ENCODE measurements around the gene USP17L20. TPM values are rescaled to one million over a fixed set of nuclear protein-coding genes. Genes with fewer than 3 reads are reported as not detected.
"Not testable (repeated sequence)": the region's sequence is repeated elsewhere in the genome, so short reads cannot be mapped to it uniquely, and the experiment has no call there.

Gene USP17L20
- total RNA-seq, 1 experiment from 2014 or later = not detected

DNA sequence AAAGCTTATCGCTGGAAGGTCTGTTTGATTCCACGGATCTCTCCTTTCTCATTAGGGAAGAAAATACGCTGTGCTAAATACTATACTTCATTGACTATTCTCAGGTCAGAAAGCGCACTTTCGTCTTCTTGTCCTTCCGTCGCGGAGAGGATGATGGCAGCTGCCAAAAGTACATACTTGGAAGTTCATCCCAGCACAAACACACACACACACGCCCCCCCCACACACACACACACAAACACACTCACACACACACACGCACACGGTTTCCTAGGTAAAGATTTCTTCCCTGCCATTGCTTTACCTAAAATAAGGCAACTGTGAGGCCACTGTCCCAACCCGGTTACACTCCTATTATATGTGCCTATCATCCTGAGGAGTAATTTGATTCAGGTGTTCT lies 19.5 kb upstream of the USP17L20 start:
- H2BK12ac ChIP-seq (ENCODE audit: insufficient read length, low read depth, low read length); H3K4me3 Mint-ChIP-seq; H3K27me3 ChIP-seq (ENCODE audit: insufficient read depth, low read length); H3K9me3 ChIP-seq (ENCODE audit: control insufficient read depth, low read depth, low read length); H3K27ac Mint-ChIP-seq; H4K91ac ChIP-seq (ENCODE audit: insufficient read length, low read depth, low read length); H3K27me3 Mint-ChIP-seq (ENCODE audit: low read depth); H3K4me2 ChIP-seq (ENCODE audit: insufficient read depth, insufficient read length, low read length); H3K9me3 Mint-ChIP-seq; H3K36me3 Mint-ChIP-seq (ENCODE audit: insufficient read depth in 1 of 3, low read depth in 3 of 3); DNase-seq; H2AFZ ChIP-seq (ENCODE audit: low read length); H4K20me1 ChIP-seq (ENCODE audit: control insufficient read depth, insufficient read depth, insufficient read length); H3K4me1 Mint-ChIP-seq; H2AK5ac ChIP-seq (ENCODE audit: insufficient read length, low read length); H3K79me2 ChIP-seq (ENCODE audit: insufficient read depth, low read length); H3K27ac ChIP-seq (ENCODE audit: insufficient read length, low read depth, low read length); H3K56ac ChIP-seq (ENCODE audit: insufficient read length, low read depth, low read length); H3K18ac ChIP-seq (ENCODE audit: insufficient read length, low read depth, low read length); H3T11ph ChIP-seq (ENCODE audit: low read length); H2BK20ac ChIP-seq (ENCODE audit: low read depth, low read length, poor library complexity, severe bottlenecking); H3K9ac ChIP-seq (ENCODE audit: extremely low read depth, insufficient read length, low read length); H2BK15ac ChIP-seq (ENCODE audit: low read depth, low read length); H3K79me1 ChIP-seq (ENCODE audit: insufficient read depth, low read depth, low read length, poor library complexity, severe bottlenecking); H3K23ac ChIP-seq (ENCODE audit: insufficient read length, low read depth, low read length); H3K14ac ChIP-seq (ENCODE audit: insufficient read depth, low read length); H4K5ac ChIP-seq (ENCODE audit: insufficient read length, low read depth, low read length); H3K23me2 ChIP-seq (ENCODE audit: insufficient read length, low read depth, low read length, poor library complexity, severe bottlenecking); H2BK120ac ChIP-seq (ENCODE audit: low read depth, low read length, poor library complexity, severe bottlenecking); H2BK5ac ChIP-seq (ENCODE audit: insufficient read length, low read length); H3K4ac ChIP-seq (ENCODE audit: low read depth, low read length); H3K4me1 ChIP-seq (ENCODE audit: insufficient read depth, low read length); H4K8ac ChIP-seq (replicated peaks; ENCODE audit: insufficient read length, low read depth, low read length): not testable (repeated sequence)
- no CpG with 5 or more reads among the region's 12 CpGs for WGBS (ENCODE audit: extremely low coverage, insufficient read length, low lambda C conversion rate)

DNA sequence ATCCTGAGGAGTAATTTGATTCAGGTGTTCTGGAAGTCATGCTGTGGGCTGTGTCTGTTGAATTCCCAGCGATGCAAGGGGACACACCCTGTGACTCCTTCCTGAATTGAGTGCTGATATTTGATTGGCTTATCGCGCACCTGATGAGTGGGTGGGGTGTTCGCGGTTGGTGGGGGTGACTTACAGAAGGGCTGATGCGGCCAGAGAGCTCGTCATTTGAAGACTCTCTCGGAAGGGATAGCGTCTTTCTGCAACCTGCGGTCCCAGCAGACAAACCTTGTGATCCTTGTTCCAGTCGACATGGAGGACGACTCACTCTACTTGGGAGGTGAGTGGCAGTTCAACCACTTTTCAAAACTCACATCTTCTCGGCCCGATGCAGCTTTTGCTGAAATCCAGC lies 14.3 kb upstream of the USP17L20 start, which contains the start of gene USP17L17:
Gene USP17L17 (plus strand): TSS at position 301 of the 400 bp plus-strand sequence. CDS start 0 bp downstream, at position 301.
- not testable (repeated sequence) for H2AK5ac ChIP-seq (ENCODE audit: insufficient read length, low read length); H3K27ac Mint-ChIP-seq; H2BK15ac ChIP-seq (ENCODE audit: low read depth, low read length); H3K9me3 Mint-ChIP-seq; H3K4me3 Mint-ChIP-seq; H3K4ac ChIP-seq (ENCODE audit: low read depth, low read length); H3K79me2 ChIP-seq (ENCODE audit: insufficient read depth, low read length); H3T11ph ChIP-seq (ENCODE audit: low read length); H4K91ac ChIP-seq (ENCODE audit: insufficient read length, low read depth, low read length); H3K27me3 Mint-ChIP-seq (ENCODE audit: low read depth); H3K23ac ChIP-seq (ENCODE audit: insufficient read length, low read depth, low read length); H3K4me1 Mint-ChIP-seq; H2BK5ac ChIP-seq (ENCODE audit: insufficient read length, low read length); H3K36me3 Mint-ChIP-seq (ENCODE audit: insufficient read depth in 1 of 3, low read depth in 3 of 3); H3K27me3 ChIP-seq (ENCODE audit: insufficient read depth, low read length); DNase-seq; H3K79me1 ChIP-seq (ENCODE audit: insufficient read depth, low read depth, low read length, poor library complexity, severe bottlenecking); H4K20me1 ChIP-seq (ENCODE audit: control insufficient read depth, insufficient read depth, insufficient read length); H3K4me2 ChIP-seq (ENCODE audit: insufficient read depth, insufficient read length, low read length); H3K23me2 ChIP-seq (ENCODE audit: insufficient read length, low read depth, low read length, poor library complexity, severe bottlenecking); H3K14ac ChIP-seq (ENCODE audit: insufficient read depth, low read length); H2AFZ ChIP-seq (ENCODE audit: low read length); H3K9ac ChIP-seq (ENCODE audit: extremely low read depth, insufficient read length, low read length); H2BK20ac ChIP-seq (ENCODE audit: low read depth, low read length, poor library complexity, severe bottlenecking); H2BK120ac ChIP-seq (ENCODE audit: low read depth, low read length, poor library complexity, severe bottlenecking); H2BK12ac ChIP-seq (ENCODE audit: insufficient read length, low read depth, low read length); H3K56ac ChIP-seq (ENCODE audit: insufficient read length, low read depth, low read length); H3K9me3 ChIP-seq (ENCODE audit: control insufficient read depth, low read depth, low read length); H3K27ac ChIP-seq (ENCODE audit: insufficient read length, low read depth, low read length); H3K4me1 ChIP-seq (ENCODE audit: insufficient read depth, low read length); H4K8ac ChIP-seq (replicated peaks; ENCODE audit: insufficient read length, low read depth, low read length); H4K5ac ChIP-seq (ENCODE audit: insufficient read length, low read depth, low read length); H3K18ac ChIP-seq (ENCODE audit: insufficient read length, low read depth, low read length)
- WGBS (ENCODE audit: extremely low coverage, insufficient read length, low lambda C conversion rate) = no CpG with 5 or more reads among the region's 14 CpGs

Data from H9 (cell line).